ENCODE data around the gene PLCB4. TPM values are rescaled to one million over a fixed set of nuclear protein-coding genes. Genes with fewer than 3 reads are reported as not detected.

The PLCB4 gene
- total RNA-seq, 1 donor from 2014 or later = 19.9 TPM

- TF ChIP-seq CTCF (IDR thresholded peaks at IDR 0.05; ENCODE audit: insufficient read depth, low read length, poor library complexity, severe bottlenecking) = no peak
- peaks cover 2% of the 10 kb centered on the region for H3K36me3 ChIP-seq (ENCODE audit: control insufficient read depth, insufficient read depth, low read length)
These were observed 73.9 kb downstream of the PLCB4 start for GRCh38 chr20:9142809-9143208.

DNA sequence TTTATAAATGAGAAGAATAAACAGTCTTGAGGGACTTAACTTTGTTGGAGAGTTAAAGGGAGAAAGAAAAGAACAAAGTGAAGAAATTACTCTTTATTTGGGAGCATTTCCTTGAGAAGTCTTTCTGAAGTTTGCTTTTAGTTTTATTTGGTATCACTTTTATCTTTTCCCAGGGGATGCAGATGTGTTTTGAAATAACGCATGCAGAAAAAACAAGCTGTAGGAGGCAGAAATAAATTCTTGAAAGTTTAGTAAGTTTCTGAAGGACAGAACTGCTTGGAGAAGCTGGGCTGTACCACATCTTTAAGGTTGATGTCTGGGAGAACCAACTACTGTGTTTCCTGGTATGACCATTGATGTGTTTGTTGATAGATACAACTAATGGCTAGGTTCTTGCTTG is 75.0 kb downstream of the PLCB4 start:
- no peak for TF ChIP-seq CTCF (IDR thresholded peaks at IDR 0.05; ENCODE audit: insufficient read depth, low read length, poor library complexity, severe bottlenecking)
- DNase-seq (ENCODE audit: low read depth) = no peak
- Histone ChIP-seq H3K4me3 (ENCODE audit: low read depth, low read length) (no peak overlapping the region), H3K36me3 (ENCODE audit: control insufficient read depth, insufficient read depth, low read length) (peaks cover 4% of the 10 kb centered on the region), H3K27me3 (ENCODE audit: control insufficient read depth, insufficient read depth, low read length) (no peaks in the 10 kb centered on the region)

More at GRCh38 chr20:9142809-9143208, 73.9 kb downstream of the PLCB4 start:
- Histone ChIP-seq H3K4me3 (ENCODE audit: low read depth, low read length) (no peak overlapping the region), H3K27me3 (ENCODE audit: control insufficient read depth, insufficient read depth, low read length) (no peaks in the 10 kb centered on the region)
- DNase-seq (ENCODE audit: low read depth) = no peak

DNA sequence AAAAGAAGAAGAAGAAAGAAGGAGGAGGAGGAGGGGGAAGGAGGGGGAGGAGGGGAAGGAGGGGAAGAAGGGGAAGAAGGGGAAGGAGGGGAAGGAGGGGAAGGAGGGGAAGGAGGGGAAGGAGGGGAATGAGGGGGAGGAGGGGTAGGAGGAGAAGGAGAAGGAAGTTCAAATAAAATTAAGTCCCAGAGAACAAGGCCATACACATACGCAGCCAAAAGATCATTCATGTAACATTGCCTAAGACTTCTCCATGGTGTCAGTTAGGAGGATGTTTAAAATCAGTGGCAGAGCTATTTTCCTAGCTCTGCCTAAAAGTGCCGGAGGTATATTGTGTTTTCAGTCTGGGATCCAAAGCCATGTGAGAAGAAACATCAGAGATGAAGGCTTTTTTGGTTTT is 75.8 kb downstream of the PLCB4 start:
- H3K4me3 ChIP-seq (ENCODE audit: low read depth, low read length) = no peak overlapping the region
- H3K36me3 ChIP-seq (ENCODE audit: control insufficient read depth, insufficient read depth, low read length) = peaks cover 4% of the 10 kb centered on the region
- no peak for TF ChIP-seq CTCF (IDR thresholded peaks at IDR 0.05; ENCODE audit: insufficient read depth, low read length, poor library complexity, severe bottlenecking)
- no peak for DNase-seq (ENCODE audit: low read depth)
- H3K27me3 ChIP-seq (ENCODE audit: control insufficient read depth, insufficient read depth, low read length) = no peaks in the 10 kb centered on the region

- Histone ChIP-seq H3K36me3 (ENCODE audit: control insufficient read depth, insufficient read depth, low read length) (peaks cover 4% of the 10 kb centered on the region), H3K4me3 (ENCODE audit: low read depth, low read length) (no peak overlapping the region), H3K27me3 (ENCODE audit: control insufficient read depth, insufficient read depth, low read length) (no peaks in the 10 kb centered on the region)
- DNase-seq (ENCODE audit: low read depth) = no peak
- TF ChIP-seq CTCF (IDR thresholded peaks at IDR 0.05; ENCODE audit: insufficient read depth, low read length, poor library complexity, severe bottlenecking) = no peak
These were observed 76.3 kb downstream of the PLCB4 start for GRCh38 chr20:9145142-9145541.

GRCh38 chr20:9146649-9147048 is 77.8 kb downstream of the PLCB4 start:
- no peaks in the 10 kb centered on the region for H3K27me3 ChIP-seq (ENCODE audit: control insufficient read depth, insufficient read depth, low read length)
- no peak overlapping the region for H3K4me3 ChIP-seq (ENCODE audit: low read depth, low read length)
- DNase-seq (ENCODE audit: low read depth) = no peak
- no peak for TF ChIP-seq CTCF (IDR thresholded peaks at IDR 0.05; ENCODE audit: insufficient read depth, low read length, poor library complexity, severe bottlenecking)
- H3K36me3 ChIP-seq (ENCODE audit: control insufficient read depth, insufficient read depth, low read length) = peaks cover 4% of the 10 kb centered on the region

DNA sequence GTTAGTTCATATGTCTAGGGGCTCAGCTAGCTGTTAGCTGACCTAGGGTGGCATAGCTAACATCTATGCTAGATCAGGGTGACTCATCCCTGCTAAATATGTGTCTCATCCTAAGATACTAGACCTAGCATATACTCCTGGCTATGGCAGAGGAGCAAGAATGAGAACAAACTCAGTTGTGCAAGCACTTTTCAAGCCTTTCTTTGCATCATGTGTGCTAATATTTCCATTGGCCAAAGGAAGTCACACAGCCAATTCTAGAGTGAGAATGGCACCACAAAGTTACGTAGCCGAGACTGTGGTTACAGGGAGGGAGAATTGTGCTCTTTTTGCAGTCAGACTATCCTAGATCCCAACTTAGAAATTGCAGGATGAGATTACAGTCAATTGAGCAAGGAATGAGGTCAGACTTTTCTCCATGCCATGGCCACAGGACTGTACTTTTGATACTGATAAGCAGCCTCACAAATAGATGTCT is 78.7 kb downstream of the PLCB4 start:
- TF ChIP-seq CTCF (IDR thresholded peaks at IDR 0.05; ENCODE audit: insufficient read depth, low read length, poor library complexity, severe bottlenecking) = no peak
- DNase-seq (ENCODE audit: low read depth) = no peak
- H3K4me3 ChIP-seq (ENCODE audit: low read depth, low read length) = no peak overlapping the region
- no peaks in the 10 kb centered on the region for H3K27me3 ChIP-seq (ENCODE audit: control insufficient read depth, insufficient read depth, low read length)
- peaks cover 5% of the 10 kb centered on the region for H3K36me3 ChIP-seq (ENCODE audit: control insufficient read depth, insufficient read depth, low read length)

All from kidney epithelial cell (primary cell).